ENCODE data around the gene TTYH2.

Gene TTYH2

DNA sequence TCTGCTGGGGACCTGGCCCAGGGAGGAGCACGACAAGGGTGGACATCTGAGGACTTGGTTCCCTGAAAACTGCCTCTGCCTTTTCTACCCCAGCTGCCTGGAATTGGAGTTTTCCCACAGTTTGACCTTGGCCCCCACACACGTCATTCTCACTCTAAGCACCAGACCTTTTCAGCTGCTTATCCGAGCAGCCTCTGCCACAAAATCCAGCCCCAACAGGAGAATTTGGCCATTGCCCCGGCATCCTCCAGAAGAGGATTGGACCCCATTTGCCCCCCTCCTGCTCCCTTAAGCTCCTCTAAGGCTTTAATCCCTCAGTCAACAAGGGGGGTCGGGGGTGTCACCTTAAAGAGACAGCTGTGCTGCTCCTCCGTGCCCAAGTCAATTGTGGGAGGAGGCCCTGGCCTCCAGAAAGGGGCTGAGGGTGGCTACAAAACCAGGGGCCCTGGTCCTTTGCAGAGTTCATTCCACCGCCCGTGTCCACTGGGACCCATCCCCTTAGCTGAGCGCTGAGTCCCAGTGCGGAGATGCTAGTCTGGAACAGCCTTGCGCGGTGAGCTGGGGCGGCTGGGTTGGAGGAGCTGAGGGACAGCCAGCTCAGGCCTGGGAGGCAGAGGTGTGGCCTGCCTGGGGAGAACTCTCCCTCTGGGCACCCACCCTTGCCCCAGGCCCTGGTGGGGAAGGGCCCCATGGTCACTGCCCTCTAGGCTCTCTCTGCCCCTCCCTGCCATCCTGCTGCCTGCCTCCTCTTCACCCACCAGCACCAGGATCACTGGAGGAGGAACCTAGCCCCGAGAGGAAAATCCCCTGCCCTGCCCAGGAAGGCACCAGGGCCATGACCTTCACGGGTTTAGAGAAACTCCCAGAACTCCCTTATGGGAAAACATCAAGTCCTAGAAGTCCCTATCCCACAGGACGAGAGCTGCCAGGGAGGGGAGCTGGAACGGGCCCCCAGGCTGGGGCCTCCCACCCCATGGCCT is 18.8 kb downstream of the TTYH2 start:
- TF ChIP-seq CTCF (IDR thresholded peaks at IDR 0.05; ENCODE audit: low read depth, low read length), result no peak
- no peak overlapping the region for H3K4me3 ChIP-seq (ENCODE audit: low read depth, low read length)
- H3K27me3 ChIP-seq, result no peaks in the 10 kb centered on the region
- H3K9me3 ChIP-seq, result no peaks in the 10 kb centered on the region
- H3K36me3 ChIP-seq, result peaks cover 7% of the 10 kb centered on the region
- H3K4me1 ChIP-seq, result no peaks in the 10 kb centered on the region
- DNase-seq, result no peak

GRCh38 chr17:74233937-74234336 is 20.6 kb downstream of the TTYH2 start:
- no peak for TF ChIP-seq CTCF (IDR thresholded peaks at IDR 0.05; ENCODE audit: low read depth, low read length)

DNA sequence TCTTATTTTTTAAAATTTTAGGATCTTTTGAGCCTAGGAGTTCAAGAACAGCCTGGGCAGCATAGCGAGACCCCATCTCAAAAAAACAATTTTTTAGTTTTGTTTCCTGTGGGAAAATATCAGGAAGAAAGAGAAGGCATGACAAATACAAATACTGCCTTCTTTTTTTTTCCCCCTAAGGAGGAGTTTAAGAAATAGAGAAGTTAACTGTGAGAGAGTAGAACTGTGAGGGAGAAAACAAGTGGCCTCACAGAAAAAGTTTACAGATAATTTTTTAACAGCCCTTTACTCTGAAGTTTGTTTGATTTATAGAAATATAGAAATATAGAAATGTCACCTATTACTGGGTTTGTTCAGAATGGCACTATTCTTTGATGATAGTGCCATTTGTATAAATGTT is 21.1 kb downstream of the TTYH2 start:
- no peaks in the 10 kb centered on the region for H3K4me1 ChIP-seq
- no peaks in the 10 kb centered on the region for H3K27me3 ChIP-seq
- H3K4me3 ChIP-seq (ENCODE audit: low read depth, low read length), result no peak overlapping the region
- H3K36me3 ChIP-seq, result peaks cover 7% of the 10 kb centered on the region
- H3K9me3 ChIP-seq, result no peaks in the 10 kb centered on the region
- DNase-seq, result no peak
- TF ChIP-seq CTCF (IDR thresholded peaks at IDR 0.05; ENCODE audit: low read depth, low read length), result no peak

More at GRCh38 chr17:74233937-74234336, 20.6 kb downstream of the TTYH2 start:
- no peaks in the 10 kb centered on the region for H3K9me3 ChIP-seq
- H3K36me3 ChIP-seq, result peaks cover 7% of the 10 kb centered on the region
- DNase-seq, result no peak
- no peaks in the 10 kb centered on the region for H3K27me3 ChIP-seq
- no peaks in the 10 kb centered on the region for H3K4me1 ChIP-seq
- H3K4me3 ChIP-seq (ENCODE audit: low read depth, low read length), result no peak overlapping the region

- Histone ChIP-seq H3K36me3 (peaks cover 7% of the 10 kb centered on the region), H3K9me3 (no peaks in the 10 kb centered on the region), H3K4me3 (ENCODE audit: low read depth, low read length) (no peak overlapping the region), H3K27me3 (no peaks in the 10 kb centered on the region), H3K4me1 (no peaks in the 10 kb centered on the region)
- no peak for DNase-seq
- no peak for TF ChIP-seq CTCF (IDR thresholded peaks at IDR 0.05; ENCODE audit: low read depth, low read length)
Measured at GRCh38 chr17:74235040-74235581, 21.7 kb downstream of the TTYH2 start.

DNA sequence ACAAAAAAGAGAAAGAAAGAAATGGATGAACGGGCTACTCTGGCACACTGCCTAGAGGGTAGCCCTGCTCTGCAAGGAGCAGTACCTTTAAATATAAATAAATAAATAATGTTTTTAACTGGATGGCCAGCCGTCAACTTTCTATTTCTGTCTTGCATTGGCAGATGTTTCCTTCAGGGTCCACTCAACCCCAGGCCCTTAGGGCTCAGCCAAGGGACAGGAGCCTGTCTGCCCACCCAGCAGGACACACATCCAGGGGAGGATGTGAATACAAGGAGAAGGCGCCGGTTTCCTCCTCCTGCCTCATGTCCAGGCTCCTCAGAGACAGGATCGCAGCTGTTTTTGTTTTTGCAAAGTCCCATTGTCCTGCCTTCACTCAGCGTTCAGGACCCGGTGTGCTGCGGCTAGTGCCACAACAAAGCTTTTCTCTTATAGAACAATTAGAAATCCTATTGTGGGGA is 22.6 kb downstream of the TTYH2 start:
- H3K4me1 ChIP-seq, result no peaks in the 10 kb centered on the region
- H3K4me3 ChIP-seq (ENCODE audit: low read depth, low read length), result no peak overlapping the region
- H3K9me3 ChIP-seq, result no peaks in the 10 kb centered on the region
- no peak for TF ChIP-seq CTCF (IDR thresholded peaks at IDR 0.05; ENCODE audit: low read depth, low read length)
- H3K36me3 ChIP-seq, result peaks cover 5% of the 10 kb centered on the region
- no peaks in the 10 kb centered on the region for H3K27me3 ChIP-seq
- DNase-seq, result no peak

DNA sequence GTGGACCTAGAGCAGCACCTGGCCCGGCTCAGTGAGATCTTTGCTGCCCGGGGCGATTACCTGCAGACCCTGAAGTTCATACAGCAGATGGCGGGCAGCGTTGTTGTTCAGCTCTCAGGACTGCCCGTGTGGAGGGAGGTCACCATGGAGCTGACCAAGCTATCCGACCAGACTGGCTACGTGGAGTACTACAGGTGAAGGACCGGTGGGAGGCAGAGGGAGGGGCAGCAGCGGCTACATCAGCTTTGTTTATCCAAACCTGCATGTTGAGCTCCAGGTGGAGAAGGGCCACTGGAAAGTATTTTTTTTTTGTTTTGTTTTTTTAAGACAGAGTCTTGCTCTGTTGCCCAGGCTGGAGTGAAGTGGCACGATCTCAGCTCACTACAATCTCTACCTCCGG is 23.9 kb downstream of the TTYH2 start:
- no peak overlapping the region for H3K4me3 ChIP-seq (ENCODE audit: low read depth, low read length)
- H3K36me3 ChIP-seq, result no peaks in the 10 kb centered on the region; the same call in 1 of the 2 replicates
- no peak for TF ChIP-seq CTCF (IDR thresholded peaks at IDR 0.05; ENCODE audit: low read depth, low read length)
- no peaks in the 10 kb centered on the region for H3K27me3 ChIP-seq
- no peaks in the 10 kb centered on the region for H3K4me1 ChIP-seq
- no peaks in the 10 kb centered on the region for H3K9me3 ChIP-seq
- no peak for DNase-seq
